OCI-LY7 (cell line): ENCODE data around the gene CCDC102A. TPM values are rescaled to one million over a fixed set of nuclear protein-coding genes. Genes with fewer than 3 reads are reported as not detected.
A peak's percentile ranks its signal among the peaks of the same experiment; 100 is the strongest.

Experiments used
- BruUV-seq: library from RNA; stranded (reverse); fragments of 400-500 nt; replicated peaks from 2 replicates; lab custom pipeline; 2021; lab: Mats Ljungman, UMichigan
- CTCF ChIA-PET: fragments of 300-600 bp; sonication (Branson Sonifier 250); formaldehyde crosslinking; loops from one replicate; lab custom pipeline; 2022; ENCODE audit warnings: antibody characterized with exemption; ENCODE audit not compliant: unreplicated experiment; lab: Charles Lee
- POLR2A ChIA-PET: fragments of 300-600 bp; sonication (Branson Sonifier 250); formaldehyde crosslinking; loops from one replicate; lab custom pipeline; 2022; ENCODE audit warnings: antibody characterized with exemption; lab: Charles Lee
- DNase-seq: peaks from one replicate; pipeline ENCODE4 v3.0.0-alpha.2; 2015; ENCODE audit warnings: low spot score
- H2AFZ ChIP-seq: fragments of 200-600 bp; sonication (generic), shearing (Covaris generic); 2 replicates; pipeline ENCODE4 v1.6.1; 2014; ENCODE audit warnings: mild to moderate bottlenecking, antibody characterized with exemption, low read length, moderate library complexity
- H3K27ac ChIP-seq: fragments of 200-600 bp; sonication (generic); 2 replicates; pipeline ENCODE4 v1.5.1; 2014; ENCODE audit warnings: mixed run types, low read depth, mild to moderate bottlenecking, moderate library complexity, low read length, inconsistent platforms; ENCODE audit not compliant: poor library complexity, severe bottlenecking
- H3K36me3 ChIP-seq: fragments of 200-600 bp; sonication (generic); 2 replicates; pipeline ENCODE4 v1.6.1; 2014; ENCODE audit warnings: mild to moderate bottlenecking, antibody characterized with exemption, low read length, moderate library complexity, mixed read lengths; ENCODE audit not compliant: insufficient read depth
- H3K4me1 ChIP-seq: fragments of 200-600 bp; sonication (generic); 2 replicates; pipeline ENCODE4 v1.5.1; 2014; ENCODE audit warnings: mild to moderate bottlenecking, low read length; ENCODE audit not compliant: insufficient read depth, poor library complexity, severe bottlenecking
- H3K4me2 ChIP-seq: fragments of 200-600 bp; sonication (generic); 2 replicates; pipeline ENCODE4 v1.6.1; 2014; ENCODE audit warnings: mild to moderate bottlenecking, low read length
- H3K4me3 ChIP-seq: fragments of 200-600 bp; sonication (generic); 2 replicates; pipeline ENCODE4 v1.5.1; 2014; ENCODE audit warnings: mild to moderate bottlenecking, low read depth, low read length; ENCODE audit not compliant: poor library complexity, severe bottlenecking
- H3K79me2 ChIP-seq: fragments of 200-600 bp; sonication (generic); 2 replicates; pipeline ENCODE4 v1.6.1; 2016; ENCODE audit warnings: low read depth, mild to moderate bottlenecking, low read length, moderate library complexity, mixed read lengths; ENCODE audit not compliant: insufficient read depth
- H3K9me2 ChIP-seq: fragments of 200-600 bp; sonication (generic); 2 replicates; pipeline ENCODE4 v1.6.1; 2016; ENCODE audit warnings: mild to moderate bottlenecking, low read length, mixed read lengths; ENCODE audit not compliant: insufficient read depth
- H3K9me3 ChIP-seq: fragments of 200-600 bp; sonication (generic); 2 replicates; pipeline ENCODE4 v1.6.1; 2014; ENCODE audit warnings: mild to moderate bottlenecking, mixed run types, low read length, mixed read lengths
- H4K20me1 ChIP-seq: fragments of 200-600 bp; sonication (generic); 2 replicates; pipeline ENCODE4 v1.6.1; 2014; ENCODE audit warnings: mild to moderate bottlenecking, antibody characterized with exemption, low read length, moderate library complexity, mixed read lengths; ENCODE audit not compliant: insufficient read depth
- EZH2phosphoT487 ChIP-seq: fragments of 200-600 bp; sonication (generic); IDR thresholded peaks from 2 replicates; pipeline ENCODE4 v1.6.1; 2018; ENCODE audit warnings: low read depth, borderline replicate concordance, mild to moderate bottlenecking, mixed run types, antibody characterized with exemption, low read length, moderate library complexity, mixed read lengths
- intact Hi-C: fragments of 100-400 bp; cut with micrococcal nuclease; formaldehyde crosslinking; loops from one replicate; pipeline ENCODE4 v1.10.0; 2022; ENCODE audit not compliant: unreplicated experiment
- total RNA-seq, 2 experiments: library from RNA; depleted of rRNA in 1 of 2; stranded (reverse); fragments of >200 nt in 1 of 2; shearing (Covaris generic) in 1 of 2; gene quantifications; 2 replicates each; pipeline ENCODE4 v1.2.3, GENCODE V29; 2014 to 2022
- TF ChIP-seq, protein P1 (sequence below): fragments of 200-600 bp; sonication (generic); conservative IDR thresholded peaks from 2 replicates; pipeline ENCODE4 v1.5.1; 2014; ENCODE audit warnings: mild to moderate bottlenecking, antibody characterized with exemption, low read length, moderate library complexity, mixed read lengths

The CCDC102A gene
- total RNA-seq, 2 experiments from 2014 or later = 4.2 to 7.1 TPM

DNA sequence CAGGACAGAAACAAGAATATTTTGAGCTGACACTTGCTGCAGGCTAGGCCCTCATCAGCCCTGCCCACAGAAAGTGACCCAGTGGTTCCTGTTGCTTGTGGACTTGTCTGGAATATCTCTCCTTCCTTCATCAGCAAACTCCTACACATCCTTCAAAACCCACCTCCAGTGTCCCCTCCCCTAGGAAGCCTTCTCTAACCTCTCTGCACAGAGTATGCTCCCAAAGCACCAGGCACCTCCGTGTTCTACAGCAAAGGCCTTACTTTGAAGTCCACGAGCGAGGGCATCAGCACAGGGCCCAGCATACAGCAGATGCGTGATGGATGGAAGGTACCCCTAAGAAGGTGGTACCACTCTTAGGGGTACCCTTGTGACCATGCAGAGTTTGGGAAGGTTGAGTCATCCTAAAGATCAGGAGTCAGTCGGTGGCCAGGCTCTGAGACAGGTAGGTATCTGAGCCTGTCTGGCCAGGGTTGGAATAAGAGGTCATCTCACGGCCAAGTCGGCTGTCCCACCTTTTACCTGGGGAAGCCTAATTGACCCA, 2.0 kb downstream of the CCDC102A start:
- no peak overlapping the region for H3K4me3 ChIP-seq
- CTCF ChIA-PET = no interaction called here

DNA sequence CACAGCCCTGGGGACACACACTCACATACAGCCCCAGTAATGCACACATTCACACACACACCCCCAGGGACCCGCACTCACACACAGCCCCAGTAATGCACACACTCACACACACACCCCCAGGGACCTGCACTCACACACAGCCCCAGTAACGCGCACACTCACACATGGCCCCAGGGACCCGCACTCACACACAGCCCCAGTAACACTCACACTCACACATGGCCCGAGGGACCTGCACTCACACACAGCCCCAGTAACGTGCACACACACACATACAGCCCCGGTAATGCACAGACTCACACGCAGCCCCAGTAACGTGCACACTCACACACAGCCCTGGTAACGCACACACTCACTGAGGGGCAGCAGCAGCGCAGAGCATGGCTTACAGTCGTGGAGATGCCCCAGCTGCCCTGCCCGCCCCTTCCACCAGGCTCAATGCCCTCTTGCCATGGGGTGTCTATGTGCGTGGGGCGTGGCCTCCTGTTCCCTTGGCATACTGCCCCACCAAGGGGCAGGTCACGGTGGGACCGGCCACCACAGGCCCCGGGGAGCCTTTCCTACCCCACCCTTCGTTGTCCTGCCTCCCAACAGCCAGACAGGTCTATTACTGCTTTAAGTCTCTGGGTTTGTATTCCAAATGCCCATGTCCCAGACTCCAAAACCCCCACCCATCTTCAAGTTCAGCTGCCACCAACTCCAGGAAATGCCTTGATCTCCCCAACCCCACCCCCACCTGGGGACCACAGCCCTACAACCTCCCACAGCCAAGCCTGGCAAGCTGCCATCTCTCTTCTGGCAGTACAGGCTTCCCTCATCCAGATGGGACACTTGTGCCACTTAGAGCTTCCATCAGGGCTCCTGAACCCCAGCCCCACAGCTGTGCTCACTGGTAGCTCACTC, 2.7 kb downstream of the CCDC102A start:
- POLR2A ChIA-PET = interaction anchor here (1.0 to 1.3 kb wide), 2 partner anchors 9 to 87 kb away, joined by 3 to 7 read pairs; partner anchors contain the start of genes ADGRG5, CIAPIN1 and COQ9
- BruUV-seq = no TSS peak

More for the DNA sequence above, 2.0 kb downstream of the CCDC102A start:
- peak overlapping the region; percentile 95 for H3K4me2 ChIP-seq
- TF ChIP-seq, protein P1, sequence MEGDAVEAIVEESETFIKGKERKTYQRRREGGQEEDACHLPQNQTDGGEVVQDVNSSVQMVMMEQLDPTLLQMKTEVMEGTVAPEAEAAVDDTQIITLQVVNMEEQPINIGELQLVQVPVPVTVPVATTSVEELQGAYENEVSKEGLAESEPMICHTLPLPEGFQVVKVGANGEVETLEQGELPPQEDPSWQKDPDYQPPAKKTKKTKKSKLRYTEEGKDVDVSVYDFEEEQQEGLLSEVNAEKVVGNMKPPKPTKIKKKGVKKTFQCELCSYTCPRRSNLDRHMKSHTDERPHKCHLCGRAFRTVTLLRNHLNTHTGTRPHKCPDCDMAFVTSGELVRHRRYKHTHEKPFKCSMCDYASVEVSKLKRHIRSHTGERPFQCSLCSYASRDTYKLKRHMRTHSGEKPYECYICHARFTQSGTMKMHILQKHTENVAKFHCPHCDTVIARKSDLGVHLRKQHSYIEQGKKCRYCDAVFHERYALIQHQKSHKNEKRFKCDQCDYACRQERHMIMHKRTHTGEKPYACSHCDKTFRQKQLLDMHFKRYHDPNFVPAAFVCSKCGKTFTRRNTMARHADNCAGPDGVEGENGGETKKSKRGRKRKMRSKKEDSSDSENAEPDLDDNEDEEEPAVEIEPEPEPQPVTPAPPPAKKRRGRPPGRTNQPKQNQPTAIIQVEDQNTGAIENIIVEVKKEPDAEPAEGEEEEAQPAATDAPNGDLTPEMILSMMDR = no peak
- TF ChIP-seq EZH2phosphoT487 = no peak
- DNase-seq = no peak
- no peaks in the 10 kb centered on the region for H3K36me3 ChIP-seq
- no peaks in the 10 kb centered on the region for H3K9me2 ChIP-seq
- H2AFZ ChIP-seq = no peak overlapping the region
- no peaks in the 10 kb centered on the region for H3K79me2 ChIP-seq
- intact Hi-C loops = no loop called here
- POLR2A ChIA-PET = interaction anchor here (1.0 to 1.3 kb wide), 2 partner anchors 8 to 87 kb away, joined by 3 to 7 read pairs; partner anchors contain the start of genes ADGRG5, CIAPIN1 and COQ9
- no peak overlapping the region for H3K27ac ChIP-seq
- no peaks in the 10 kb centered on the region for H3K9me3 ChIP-seq
- no peaks in the 10 kb centered on the region for H4K20me1 ChIP-seq
- peaks cover 93% of the 10 kb centered on the region for H3K4me1 ChIP-seq
- BruUV-seq = no TSS peak

More for the DNA sequence above, 2.7 kb downstream of the CCDC102A start:
- no peak overlapping the region for H3K27ac ChIP-seq
- no peaks in the 10 kb centered on the region for H3K9me2 ChIP-seq
- H3K79me2 ChIP-seq = no peaks in the 10 kb centered on the region
- no peaks in the 10 kb centered on the region for H3K9me3 ChIP-seq
- H3K4me1 ChIP-seq = peaks cover 88% of the 10 kb centered on the region
- no peaks in the 10 kb centered on the region for H3K36me3 ChIP-seq
- peak overlapping the region; percentile 45 for H3K4me2 ChIP-seq
- intact Hi-C loops = no loop called here
- no peak overlapping the region for H3K4me3 ChIP-seq
- no peaks in the 10 kb centered on the region for H4K20me1 ChIP-seq
- CTCF ChIA-PET = no interaction called here
- no peak overlapping the region for H2AFZ ChIP-seq
- DNase-seq = no peak
- TF ChIP-seq EZH2phosphoT487 = no peak
- TF ChIP-seq, protein P1 = no peak
